HepG2 (cell line): ENCODE data around the gene PCDHGA1.

Experiments
- ATF3 ChIP-seq: sonication (generic); formaldehyde crosslinking; IDR thresholded peaks from 2 replicates; pipeline ENCODE4 v1.4.0; 2020; ENCODE audit warnings: missing genetic modification reagents
- CTCF ChIP-seq: sonication (generic); formaldehyde crosslinking; IDR thresholded peaks from 2 replicates; pipeline ENCODE4 v1.5.0; 2020; ENCODE audit warnings: mild to moderate bottlenecking, missing genetic modification reagents, moderate library complexity
- FOXP1 ChIP-seq, 2 experiments: fragments of 450-650 bp in 1 of 2; IDR thresholded peaks; 2 replicates each; pipeline ENCODE4 v1.6.1; 2017 to 2018; ENCODE audit warnings: antibody characterized with exemption in 1 of 2
- HBP1 ChIP-seq: IDR thresholded peaks from 2 replicates; pipeline ENCODE4 v1.6.1; 2016; ENCODE audit warnings: low read depth, control low read depth
- RAD51 ChIP-seq: fragments of 450-650 bp; IDR thresholded peaks from 2 replicates; pipeline ENCODE4 v1.6.1; 2016; ENCODE audit warnings: borderline replicate concordance
- RFX5 ChIP-seq: IDR thresholded peaks from 2 replicates; pipeline ENCODE4 v1.6.1; 2011; ENCODE audit warnings: low read depth, low read length, improper control_type of control experiment
- ZFP91 ChIP-seq: sonication (generic); formaldehyde crosslinking; IDR thresholded peaks from 2 replicates; pipeline ENCODE4 v1.9.0; 2022; ENCODE audit warnings: missing genetic modification reagents, mild to moderate bottlenecking, borderline replicate concordance
- ZNF121 ChIP-seq: sonication (generic); formaldehyde crosslinking; IDR thresholded peaks from 2 replicates; pipeline ENCODE4 v1.5.0; 2020; ENCODE audit warnings: mild to moderate bottlenecking, missing genetic modification reagents
- ZNF205 ChIP-seq: IDR thresholded peaks from 2 replicates; pipeline ENCODE4 v1.6.1; 2018; ENCODE audit warnings: missing biosample characterization, missing genetic modification reagents
- ZNF629 ChIP-seq: sonication (generic); formaldehyde crosslinking; conservative IDR thresholded peaks from 2 replicates; pipeline ENCODE4 v1.5.0; 2020; ENCODE audit warnings: missing genetic modification reagents
- ZNF704 ChIP-seq: sonication (generic); formaldehyde crosslinking; IDR thresholded peaks from 2 replicates; pipeline ENCODE4 v1.8.1; 2023; ENCODE audit warnings: mild to moderate bottlenecking, inconsistent platforms, moderate library complexity, missing genetic modification reagents, borderline replicate concordance

GRCh38 chr5:141403387-141403786, 73.1 kb downstream of the PCDHGA1 start:
- no peak for TF ChIP-seq ZNF629 (CRISPR knock-in tag)
- no peak for TF ChIP-seq RFX5
- no peak for TF ChIP-seq CTCF (CRISPR knock-in tag)
- no peak for TF ChIP-seq ZNF205
- TF ChIP-seq ZNF121 (CRISPR knock-in tag), result no peak
- no peak for TF ChIP-seq HBP1 (CRISPR knock-in tag)
- no peak for TF ChIP-seq RAD51
- no peak for TF ChIP-seq ATF3 (CRISPR knock-in tag)
- no peak for TF ChIP-seq FOXP1 (IDR thresholded peaks at IDR 0.05)
- TF ChIP-seq FOXP1 (CRISPR knock-in tag; IDR thresholded peaks at IDR 0.05), result no peak
- no peak for TF ChIP-seq ZFP91
- TF ChIP-seq ZNF704, result no peak
